PC-9 (cell line): ENCODE data around the gene SLC6A9.

ENCODE experiments used
- CTCF ChIP-seq: fragments of 200-600 bp; sonication (generic); conservative IDR thresholded peaks from 2 replicates; pipeline ENCODE4 v1.6.1; 2017; ENCODE audit warnings: mixed run types, antibody characterized with exemption, mild to moderate bottlenecking, moderate library complexity
- EZH2 ChIP-seq: fragments of 200-600 bp; sonication (generic); IDR thresholded peaks from 2 replicates; pipeline ENCODE4 v1.8.0; 2017; ENCODE audit warnings: antibody characterized with exemption, low read depth

- TF ChIP-seq CTCF (no peak), EZH2 (no peak)
Observed at GRCh38 chr1:43958351-43959255, 72.7 kb downstream of the SLC6A9 start.
